Muscle layer of colon (tissue), 2 donors: ENCODE measurements around the gene RYR3.

ENCODE experiments used
- H3K27ac ChIP-seq: one replicate; pipeline ENCODE4 v1.7.0; 2013; ENCODE audit warnings: low read depth, mild to moderate bottlenecking, low read length, moderate library complexity
- H3K27me3 ChIP-seq, 2 donors: one replicate each; pipeline ENCODE4 v1.7.0; 2013; ENCODE audit warnings: low read length in 2 of 2, mild to moderate bottlenecking in 2 of 2; ENCODE audit not compliant: insufficient read depth in 2 of 2, control insufficient read depth in 1 of 2
- H3K36me3 ChIP-seq: one replicate; pipeline ENCODE4 v1.7.0; 2013; ENCODE audit warnings: mild to moderate bottlenecking, low read length; ENCODE audit not compliant: insufficient read depth
- H3K4me1 ChIP-seq: one replicate; pipeline ENCODE4 v1.7.0; 2013; ENCODE audit warnings: mild to moderate bottlenecking, low read length; ENCODE audit not compliant: insufficient read depth
- H3K4me3 ChIP-seq, 2 donors: one replicate each; pipeline ENCODE4 v1.7.0; 2013; ENCODE audit warnings: low read length in 2 of 2, low read depth in 1 of 2, mild to moderate bottlenecking in 1 of 2, moderate library complexity in 1 of 2
- H3K9ac ChIP-seq: one replicate; pipeline ENCODE4 v1.7.0; 2013; ENCODE audit warnings: low read length
- H3K9me3 ChIP-seq: one replicate; pipeline ENCODE4 v1.7.0; 2013; ENCODE audit warnings: mild to moderate bottlenecking, low read length
- donor health status: abdominal sarcoma.
- donor health status: Adenocarcinoma of cecum.

RYR3 gene

GRCh38 chr15:33693166-33693800 is 382.5 kb downstream of the RYR3 start:
- Histone ChIP-seq H3K27ac (no peak overlapping the region), H3K4me3 (no peak overlapping the region), H3K4me1 (no peaks in the 10 kb centered on the region), H3K27me3 (no peaks in the 10 kb centered on the region), H3K36me3 (peaks cover 4% of the 10 kb centered on the region), H3K9ac (no peak overlapping the region), H3K9me3 (no peaks in the 10 kb centered on the region)

DNA sequence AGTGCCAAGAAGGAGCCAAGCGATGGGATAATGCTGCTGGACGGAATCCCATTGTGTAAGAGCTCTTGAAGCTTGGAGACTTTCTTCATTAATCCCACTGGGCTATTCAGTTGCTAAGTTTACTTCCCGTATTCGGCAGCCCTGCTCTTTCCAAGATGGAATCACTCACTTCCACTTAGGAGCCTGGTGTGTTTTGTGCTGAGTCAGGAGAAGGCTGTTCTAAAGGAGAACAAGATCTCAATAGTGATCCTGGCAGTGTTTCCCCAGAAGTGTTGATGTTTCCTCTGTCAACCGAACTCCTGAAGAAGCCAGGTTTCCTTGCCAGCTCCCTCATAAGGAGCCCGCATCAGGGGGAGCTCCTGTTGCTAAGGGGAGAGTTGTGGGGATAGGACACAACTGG is 387.4 kb downstream of the RYR3 start:
- Histone ChIP-seq H3K9ac (no peak overlapping the region), H3K27me3 (no peaks in the 10 kb centered on the region), H3K4me3 (no peak overlapping the region), H3K36me3 (peaks cover 4% of the 10 kb centered on the region), H3K9me3 (no peaks in the 10 kb centered on the region), H3K27ac (no peak overlapping the region), H3K4me1 (no peaks in the 10 kb centered on the region)

- H3K27ac ChIP-seq = no peak overlapping the region
- H3K4me1 ChIP-seq = no peaks in the 10 kb centered on the region
- peaks cover 4% of the 10 kb centered on the region for H3K36me3 ChIP-seq
- H3K27me3 ChIP-seq = no peaks in the 10 kb centered on the region
- no peaks in the 10 kb centered on the region for H3K9me3 ChIP-seq
- H3K4me3 ChIP-seq = no peak overlapping the region
- H3K9ac ChIP-seq = no peak overlapping the region
Observed at GRCh38 chr15:33699145-33699544, 388.4 kb downstream of the RYR3 start.

DNA sequence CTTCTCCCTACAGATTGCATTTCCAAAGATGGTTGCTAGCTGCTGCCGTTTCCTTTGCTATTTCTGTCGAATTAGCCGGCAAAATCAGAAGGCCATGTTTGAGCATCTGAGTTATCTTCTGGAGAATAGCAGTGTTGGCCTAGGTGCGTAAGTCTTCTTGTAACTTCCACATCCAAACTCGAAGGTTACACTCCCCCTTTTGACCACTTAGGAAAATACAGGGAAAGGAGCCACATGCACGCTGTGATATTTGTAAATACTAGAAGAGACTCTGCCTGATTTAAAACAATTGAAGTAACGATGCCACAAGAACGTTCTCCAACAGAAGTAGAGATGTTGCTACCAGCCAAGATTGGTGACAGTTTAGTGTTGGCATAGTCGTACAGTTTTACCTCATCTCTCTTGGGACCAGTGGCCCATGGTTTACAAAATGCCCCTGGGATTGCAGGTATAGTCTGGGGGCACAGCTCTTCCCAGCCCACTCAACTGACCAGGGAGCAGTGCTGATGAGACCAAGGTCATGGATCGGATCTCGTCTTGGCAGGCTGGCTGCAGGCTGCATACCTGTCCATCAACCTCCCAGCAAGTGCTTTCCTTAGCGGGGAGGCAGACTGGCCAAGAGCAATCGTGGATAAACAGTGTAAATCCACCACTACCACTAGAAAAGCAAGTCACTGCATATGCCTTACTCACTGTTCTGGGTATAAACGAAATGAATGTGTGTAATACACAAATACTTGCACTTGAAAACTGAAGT is 389.1 kb downstream of the RYR3 start:
- Histone ChIP-seq H3K27ac (no peak overlapping the region), H3K9ac (no peak overlapping the region), H3K9me3 (no peaks in the 10 kb centered on the region), H3K36me3 (peaks cover 4% of the 10 kb centered on the region), H3K27me3 (no peaks in the 10 kb centered on the region), H3K4me3 (no peak overlapping the region), H3K4me1 (no peaks in the 10 kb centered on the region)

GRCh38 chr15:33700695-33701303 is 390.0 kb downstream of the RYR3 start:
- Histone ChIP-seq H3K4me3 (no peak overlapping the region), H3K27ac (no peak overlapping the region), H3K9ac (no peak overlapping the region)

DNA sequence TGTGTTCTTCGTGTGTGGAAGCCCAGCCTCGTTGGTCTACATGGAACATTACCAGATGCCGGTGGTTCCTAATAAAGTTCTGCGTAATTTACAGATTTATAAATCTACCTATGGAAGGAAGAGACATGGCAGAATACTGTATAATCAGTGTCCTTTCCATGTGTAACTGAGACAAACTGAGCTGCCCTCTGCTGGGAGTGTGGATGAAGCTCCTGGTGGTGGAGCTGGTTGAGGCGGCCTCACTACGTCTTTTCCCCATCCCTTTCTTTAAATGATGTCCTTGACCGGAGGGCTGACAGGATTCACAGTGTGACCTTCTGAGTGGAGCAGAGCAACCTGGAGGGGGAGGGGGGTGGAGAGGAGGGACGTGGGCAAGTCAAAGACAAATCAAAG is 390.5 kb downstream of the RYR3 start:
- Histone ChIP-seq H3K27ac (no peak overlapping the region), H3K4me3 (no peak overlapping the region), H3K36me3 (peaks cover 2% of the 10 kb centered on the region), H3K4me1 (no peaks in the 10 kb centered on the region), H3K9ac (no peak overlapping the region), H3K9me3 (no peaks in the 10 kb centered on the region), H3K27me3 (no peaks in the 10 kb centered on the region)

More at GRCh38 chr15:33700695-33701303, 390.0 kb downstream of the RYR3 start:
- no peaks in the 10 kb centered on the region for H3K4me1 ChIP-seq
- peaks cover 4% of the 10 kb centered on the region for H3K36me3 ChIP-seq
- H3K9me3 ChIP-seq = no peaks in the 10 kb centered on the region
- H3K27me3 ChIP-seq = no peaks in the 10 kb centered on the region

GRCh38 chr15:33706173-33706572 is 395.4 kb downstream of the RYR3 start:
- Histone ChIP-seq H3K4me3 (no peak overlapping the region), H3K36me3 (no peaks in the 10 kb centered on the region), H3K9ac (no peak overlapping the region), H3K27me3 (no peaks in the 10 kb centered on the region), H3K27ac (no peak overlapping the region), H3K4me1 (no peaks in the 10 kb centered on the region), H3K9me3 (no peaks in the 10 kb centered on the region)

DNA sequence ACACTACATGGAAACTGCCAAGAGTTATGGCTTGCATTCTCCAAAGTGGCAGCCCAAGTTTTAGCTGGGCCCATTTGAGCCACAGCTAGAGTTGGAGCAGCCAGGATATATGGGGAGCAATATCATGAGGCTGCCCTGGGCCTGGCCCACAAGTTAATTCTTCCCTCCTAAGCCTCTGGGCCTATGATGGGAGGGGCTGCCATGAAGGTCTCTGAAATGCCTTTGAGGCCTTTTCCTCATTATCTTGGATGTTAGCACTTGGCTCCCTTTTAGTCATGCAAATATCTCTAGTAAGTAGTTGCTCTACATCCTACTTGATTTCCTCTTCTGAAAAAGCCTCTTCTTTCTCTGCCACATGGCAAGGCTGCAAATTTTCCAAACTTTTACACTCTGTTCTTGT is 400.0 kb downstream of the RYR3 start:
- Histone ChIP-seq H3K9ac (no peak overlapping the region), H3K4me3 (no peak overlapping the region), H3K36me3 (no peaks in the 10 kb centered on the region), H3K27me3 (no peaks in the 10 kb centered on the region), H3K9me3 (peaks cover 2% of the 10 kb centered on the region), H3K4me1 (no peaks in the 10 kb centered on the region), H3K27ac (no peak overlapping the region)

GRCh38 chr15:33716025-33716424 is 405.3 kb downstream of the RYR3 start:
- no peak overlapping the region for H3K4me3 ChIP-seq
- H3K27me3 ChIP-seq = no peaks in the 10 kb centered on the region
- H3K9me3 ChIP-seq = peaks cover 2% of the 10 kb centered on the region
- no peaks in the 10 kb centered on the region for H3K36me3 ChIP-seq
- H3K27ac ChIP-seq = no peak overlapping the region
- H3K9ac ChIP-seq = no peak overlapping the region
- no peaks in the 10 kb centered on the region for H3K4me1 ChIP-seq

GRCh38 chr15:33720952-33721351 is 410.2 kb downstream of the RYR3 start:
- Histone ChIP-seq H3K36me3 (no peaks in the 10 kb centered on the region), H3K9ac (no peak overlapping the region), H3K9me3 (no peaks in the 10 kb centered on the region), H3K27ac (no peak overlapping the region), H3K27me3 (no peaks in the 10 kb centered on the region), H3K4me1 (no peaks in the 10 kb centered on the region), H3K4me3 (no peak overlapping the region)

- Histone ChIP-seq H3K9me3 (no peaks in the 10 kb centered on the region), H3K27ac (no peak overlapping the region), H3K9ac (no peak overlapping the region)
Observed at GRCh38 chr15:33722005-33722672, 411.4 kb downstream of the RYR3 start.

More at GRCh38 chr15:33722005-33722672, 411.4 kb downstream of the RYR3 start:
- Histone ChIP-seq H3K4me1 (no peaks in the 10 kb centered on the region), H3K27me3 (no peaks in the 10 kb centered on the region), H3K36me3 (no peaks in the 10 kb centered on the region), H3K4me3 (no peak overlapping the region)
